Measurements from ENCODE around the gene SLC35B2.
"Not testable (repeated sequence)": the region's sequence is repeated elsewhere in the genome, so short reads cannot be mapped to it uniquely, and the experiment has no call there.

- TF ChIP-seq CTCF, POLR2A (IDR thresholded peaks at IDR 0.05): not testable (repeated sequence)
Observed at GRCh38 chr6:44231426-44231825, 25.9 kb downstream of the SLC35B2 start.
